Right lobe of liver (tissue), 6 donors: ENCODE data around the gene XPO6. TPM values are rescaled to one million over a fixed set of nuclear protein-coding genes. Genes with fewer than 3 reads are reported as not detected.

Source experiments
- ATAC-seq, 4 donors: fragments of 200-7000 bp; cut with Tn5 transposase; one replicate each; pipeline ENCODE4 v1.9.1; 2020; ENCODE audit warnings: mild to moderate bottlenecking in 4 of 4, moderate library complexity in 4 of 4
- DNase-seq, 3 donors: peaks; one replicate each; pipeline ENCODE4 v3.0.0-alpha.2; 2020
- H3K27ac ChIP-seq, 3 donors: fragments of 200-600 bp; one replicate each; pipeline ENCODE4 v1.8.0; 2022
- H3K27me3 ChIP-seq, 2 donors: fragments of 200-600 bp; one replicate each; pipeline ENCODE4 v1.8.0; 2022
- H3K36me3 ChIP-seq, 4 donors: fragments of 200-600 bp; sonication (generic) in 1 of 4; one replicate each; pipeline versions ENCODE4 v1.5.1 to v1.8.0; 2017 to 2022; ENCODE audit warnings: control low read depth in 1 of 4
- H3K4me1 ChIP-seq, 4 donors: fragments of 200-600 bp; sonication (generic) in 1 of 4; one replicate each; pipeline versions ENCODE4 v1.5.1 to v1.8.0; 2017 to 2022; ENCODE audit warnings: control low read depth in 1 of 4
- H3K4me3 ChIP-seq, 3 donors: fragments of 200-600 bp; one replicate each; pipeline ENCODE4 v1.8.0; 2022
- H3K9me3 ChIP-seq, 4 donors: fragments of 200-600 bp; sonication (generic) in 1 of 4; one replicate each; pipeline versions ENCODE4 v1.5.1 to v1.8.0; 2017 to 2022; ENCODE audit warnings: control low read depth in 1 of 4
- CTCF ChIP-seq, 4 donors: fragments of 200-600 bp in 3 of 4; fragments of 450-650 bp in 1 of 4; IDR thresholded peaks; one replicate each; pipeline versions ENCODE4 v1.5.1 to v1.8.0; 2016 to 2022; ENCODE audit warnings: antibody characterized with exemption in 4 of 4, mild to moderate bottlenecking in 2 of 4
- POLR2A ChIP-seq: fragments of 450-650 bp; IDR thresholded peaks from one replicate; pipeline ENCODE4 v1.6.1; 2017; ENCODE audit warnings: antibody characterized with exemption, mild to moderate bottlenecking
- WGBS: methylation state at CpG from one replicate; pipeline ENCODE4 v1.1.6; 2018; ENCODE audit warnings: low coverage, low lambda C conversion rate; ENCODE audit not compliant: insufficient coverage; ENCODE audit errors: missing lambda C conversion rate; 5-methylcytosine and 5-hydroxymethylcytosine counted together
- intact Hi-C, 2 donors: fragments of 100-400 bp; cut with DNase I; formaldehyde crosslinking; loops; one replicate each; pipeline versions ENCODE4 v1.11.2 to v1.14.1; 2022
- total RNA-seq, 6 experiments: library from RNA; depleted of rRNA in 2 of 6; stranded (reverse); fragments of >200 nt in 2 of 6; fragmentation: NEBNext Ultra II Directional in 3 of 6; extraction: Animal tissue kit (Norgen Biotek cat#: 25700) in 3 of 6; gene quantifications; one replicate each; pipeline versions ENCODE4 v1.1.0 to v1.2.4, GENCODE V29; 2016 to 2023
- donor health status: DM: no; HTN: yes; CAD: no.
- donor health status: DM: no; HTN: no; CAD: no.
- donor health status: DM: no; HTN: no; CAD: no.
- donor health status: DM: no; HTN: yes; CAD: no.
- donor health status: DM: no; HTN: yes; CAD: no.

The XPO6 gene
- total RNA-seq, 6 experiments from 2014 or later: 41.8 to 62.1 (median 51.3) TPM

GRCh38 chr16:28069971-28070794, 141.6 kb downstream of the XPO6 start:
- Histone ChIP-seq H3K4me1 (no peaks in the 10 kb centered on the region), H3K36me3 (no peaks in the 10 kb centered on the region), H3K9me3 (no peaks in the 10 kb centered on the region), H3K27me3 (no peaks in the 10 kb centered on the region), H3K27ac (no peak overlapping the region), H3K4me3 (no peak overlapping the region)
- DNase-seq (peak in 1 of 3 donors; percentile 37), ATAC-seq (no peak)
- TF ChIP-seq POLR2A (no peak), CTCF (IDR thresholded peaks at IDR 0.05) (no peak)
- 66% methylated on average over 18 of the region's 31 CpGs for WGBS
- intact Hi-C loops: loop anchor here (10.0 kb wide), 1 partner anchor 95 kb away; no protein-coding TSS in a partner anchor

DNA sequence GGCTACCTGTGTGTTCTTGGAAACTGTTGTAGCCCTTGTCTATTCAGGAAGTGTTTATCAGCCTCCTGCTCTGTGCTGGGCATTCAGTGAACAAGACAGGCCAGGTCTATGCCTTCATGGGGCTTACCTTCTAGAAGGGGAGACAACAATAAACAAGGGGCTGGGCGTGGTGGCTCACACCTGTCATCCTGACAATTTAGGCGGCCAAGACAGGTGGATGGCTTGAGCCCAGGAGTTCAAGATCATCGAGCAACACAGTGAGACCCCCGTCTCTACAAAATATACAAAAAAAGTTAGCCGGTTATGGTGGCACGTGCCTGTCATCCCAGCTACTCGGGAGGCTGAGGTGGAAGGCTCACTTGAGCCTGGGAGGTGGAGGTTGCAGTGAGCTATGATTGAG, 142.8 kb downstream of the XPO6 start:
- intact Hi-C loops: loop anchor here (10.0 kb wide), 1 partner anchor 94 kb away; no protein-coding TSS in a partner anchor
- Histone ChIP-seq H3K36me3 (no peaks in the 10 kb centered on the region), H3K4me3 (no peak overlapping the region), H3K27me3 (peaks cover 0 to 3% of the 10 kb centered on the region in 2 donors), H3K9me3 (no peaks in the 10 kb centered on the region), H3K27ac (no peak overlapping the region), H3K4me1 (no peaks in the 10 kb centered on the region)
- 73% methylated on average over 6 of the region's 7 CpGs for WGBS
- ATAC-seq: no peak
- peak in 1 of 3 donors; percentile 19 for DNase-seq
- no peak for TF ChIP-seq POLR2A
- no peak for TF ChIP-seq CTCF (IDR thresholded peaks at IDR 0.05)

DNA sequence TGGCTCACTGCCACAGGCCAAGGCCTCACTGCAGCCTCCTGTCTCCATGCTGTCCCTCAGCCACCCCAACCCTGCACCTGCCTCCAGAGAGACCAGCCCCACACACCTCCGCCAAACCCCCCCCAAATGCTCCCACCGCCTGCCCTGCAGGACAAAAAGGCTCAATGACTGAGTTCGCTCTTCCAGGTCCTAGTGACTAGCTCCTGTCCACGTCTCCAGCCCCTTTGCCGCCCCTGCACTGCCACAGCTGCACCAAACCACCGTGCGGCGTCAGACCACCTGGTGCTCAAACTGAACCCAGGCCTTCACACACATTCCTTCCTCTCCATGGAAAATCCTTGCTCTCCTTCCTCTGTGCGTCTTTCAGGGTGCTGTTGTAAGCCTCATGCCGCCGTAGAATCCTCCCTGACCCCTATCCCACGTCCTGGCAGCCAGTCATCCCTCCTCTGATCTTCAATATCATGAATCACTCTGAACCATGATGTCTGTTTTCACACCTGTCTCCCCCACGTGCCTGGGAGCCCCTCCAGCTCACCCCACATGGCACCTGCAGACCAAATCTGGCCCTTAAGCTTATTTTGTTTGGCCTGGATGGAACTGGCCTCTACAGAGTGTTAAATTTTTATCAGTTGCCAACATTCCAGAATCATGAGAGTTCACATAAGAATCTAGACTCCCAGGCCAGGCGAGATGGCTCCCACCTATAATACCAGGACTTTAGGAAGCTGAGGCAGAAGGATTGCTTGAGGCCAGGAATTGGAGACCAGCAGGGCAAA, 144.0 kb downstream of the XPO6 start:
- TF ChIP-seq POLR2A: no peak
- no peak for TF ChIP-seq CTCF (IDR thresholded peaks at IDR 0.05)
- Histone ChIP-seq H3K27ac (no peak overlapping the region), H3K36me3 (no peaks in the 10 kb centered on the region), H3K27me3 (peaks cover 0 to 8% of the 10 kb centered on the region in 2 donors), H3K9me3 (no peaks in the 10 kb centered on the region), H3K4me1 (no peaks in the 10 kb centered on the region), H3K4me3 (no peak overlapping the region)
- no peak for ATAC-seq
- intact Hi-C loops: loop anchor here (10.0 kb wide), 1 partner anchor 93 kb away; no protein-coding TSS in a partner anchor
- DNase-seq: peak in 1 of 3 donors; percentile 37
- 71% methylated on average over 12 of the region's 14 CpGs for WGBS

- no peaks in the 10 kb centered on the region for H3K36me3 ChIP-seq
- no peak overlapping the region for H3K4me3 ChIP-seq
- no peak overlapping the region for H3K27ac ChIP-seq
- WGBS: 67% methylated on average over 11 of the region's 15 CpGs
- no peaks in the 10 kb centered on the region for H3K9me3 ChIP-seq
- H3K27me3 ChIP-seq: peaks cover 0 to 12% of the 10 kb centered on the region in 2 donors
- ATAC-seq (no peak), DNase-seq (no peak)
- no peaks in the 10 kb centered on the region for H3K4me1 ChIP-seq
- intact Hi-C loops: loop anchor here (10.0 kb wide), 1 partner anchor 90 kb away; no protein-coding TSS in a partner anchor
- TF ChIP-seq POLR2A: no peak
- TF ChIP-seq CTCF (IDR thresholded peaks at IDR 0.05): no peak
These were observed 147.0 kb downstream of the XPO6 start for GRCh38 chr16:28064706-28065249.
